22Rv1 (cell line): ENCODE data around the gene DTNA.
"Not testable (repeated sequence)": the region's sequence is repeated elsewhere in the genome, so short reads cannot be mapped to it uniquely, and the experiment has no call there.

Experiments
- ZFX ChIP-seq: fragments of 450-650 bp; IDR thresholded peaks from 2 replicates; pipeline ENCODE4 v1.6.1; 2017; ENCODE audit warnings: antibody characterized with exemption, borderline replicate concordance
- TF ChIP-seq, protein P1 (sequence below): fragments of 450-650 bp; IDR thresholded peaks from 2 replicates; pipeline ENCODE4 v1.5.1; 2017; ENCODE audit warnings: mild to moderate bottlenecking

DNA sequence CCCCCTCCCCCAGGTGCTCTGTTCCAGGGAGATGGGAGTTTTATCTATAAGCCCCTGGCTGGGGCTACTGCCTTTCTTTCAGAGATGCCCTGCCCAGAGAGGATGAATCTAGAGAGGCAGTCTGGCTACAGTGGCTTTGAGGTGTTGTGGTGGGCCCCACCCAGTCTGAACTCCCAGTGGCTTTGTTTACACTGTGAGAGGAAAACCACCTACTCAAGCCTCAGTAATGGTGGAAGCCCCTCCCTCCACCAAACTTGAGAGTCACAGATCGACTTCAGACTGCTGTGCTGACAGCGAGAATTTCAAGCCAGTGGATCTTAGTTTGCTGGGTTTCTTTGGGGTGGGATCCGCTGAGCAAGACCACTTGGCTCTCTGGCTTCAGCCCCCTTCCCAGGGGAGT, 20.3 kb upstream of the DTNA start:
- TF ChIP-seq, protein P1, sequence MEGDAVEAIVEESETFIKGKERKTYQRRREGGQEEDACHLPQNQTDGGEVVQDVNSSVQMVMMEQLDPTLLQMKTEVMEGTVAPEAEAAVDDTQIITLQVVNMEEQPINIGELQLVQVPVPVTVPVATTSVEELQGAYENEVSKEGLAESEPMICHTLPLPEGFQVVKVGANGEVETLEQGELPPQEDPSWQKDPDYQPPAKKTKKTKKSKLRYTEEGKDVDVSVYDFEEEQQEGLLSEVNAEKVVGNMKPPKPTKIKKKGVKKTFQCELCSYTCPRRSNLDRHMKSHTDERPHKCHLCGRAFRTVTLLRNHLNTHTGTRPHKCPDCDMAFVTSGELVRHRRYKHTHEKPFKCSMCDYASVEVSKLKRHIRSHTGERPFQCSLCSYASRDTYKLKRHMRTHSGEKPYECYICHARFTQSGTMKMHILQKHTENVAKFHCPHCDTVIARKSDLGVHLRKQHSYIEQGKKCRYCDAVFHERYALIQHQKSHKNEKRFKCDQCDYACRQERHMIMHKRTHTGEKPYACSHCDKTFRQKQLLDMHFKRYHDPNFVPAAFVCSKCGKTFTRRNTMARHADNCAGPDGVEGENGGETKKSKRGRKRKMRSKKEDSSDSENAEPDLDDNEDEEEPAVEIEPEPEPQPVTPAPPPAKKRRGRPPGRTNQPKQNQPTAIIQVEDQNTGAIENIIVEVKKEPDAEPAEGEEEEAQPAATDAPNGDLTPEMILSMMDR: not testable (repeated sequence)
- TF ChIP-seq ZFX: not testable (repeated sequence)
